Stimulated activated CD4-positive, alpha-beta T cell treated with anti-CD3 and anti-CD28 coated beads, Interleukin-12 subunit alpha, Interleukin-12 subunit beta, amount 100 ng/mL, for 24 hours (primary cell): ENCODE measurements around the gene RGS1.

ENCODE experiments used
- DNase-seq, 2 experiments: peaks; one replicate each; pipeline ENCODE4 v3.0.0-alpha.2; 2020; ENCODE audit warnings: low read depth in 2 of 2

RGS1 gene, protein sequence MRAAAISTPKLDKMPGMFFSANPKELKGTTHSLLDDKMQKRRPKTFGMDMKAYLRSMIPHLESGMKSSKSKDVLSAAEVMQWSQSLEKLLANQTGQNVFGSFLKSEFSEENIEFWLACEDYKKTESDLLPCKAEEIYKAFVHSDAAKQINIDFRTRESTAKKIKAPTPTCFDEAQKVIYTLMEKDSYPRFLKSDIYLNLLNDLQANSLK

GRCh38 chr1:192575499-192576189 lies at the start of gene RGS1:
RGS1 (plus strand) TSS chr1:192575773; CDS start chr1:192575793, 20 bp downstream.
- DNase-seq: no peak

GRCh38 chr1:192527111-192527795 lies 48.3 kb upstream of the RGS1 start:
- no peak for DNase-seq

DNA sequence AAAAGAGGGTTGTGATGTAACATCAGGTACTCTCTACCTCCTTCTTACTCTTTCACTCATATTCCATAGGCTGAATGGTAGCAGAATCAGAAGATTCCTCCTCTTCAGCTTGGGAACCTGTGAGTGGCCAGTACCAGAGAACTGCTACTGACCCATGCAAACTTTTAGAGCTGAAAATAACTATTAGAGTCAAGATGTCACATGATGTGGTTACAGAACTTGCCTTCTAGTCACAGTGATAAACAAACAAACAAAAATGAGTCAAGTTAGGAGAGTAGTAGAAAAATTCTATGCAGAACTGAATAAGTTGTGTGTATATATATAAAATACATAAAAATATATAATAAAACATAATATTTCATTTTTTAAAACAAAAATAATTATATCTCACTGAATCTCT lies 47.6 kb upstream of the RGS1 start:
- DNase-seq: no peak

- no peak for DNase-seq
These were observed 46.4 kb upstream of the RGS1 start for GRCh38 chr1:192529031-192529755.

DNA sequence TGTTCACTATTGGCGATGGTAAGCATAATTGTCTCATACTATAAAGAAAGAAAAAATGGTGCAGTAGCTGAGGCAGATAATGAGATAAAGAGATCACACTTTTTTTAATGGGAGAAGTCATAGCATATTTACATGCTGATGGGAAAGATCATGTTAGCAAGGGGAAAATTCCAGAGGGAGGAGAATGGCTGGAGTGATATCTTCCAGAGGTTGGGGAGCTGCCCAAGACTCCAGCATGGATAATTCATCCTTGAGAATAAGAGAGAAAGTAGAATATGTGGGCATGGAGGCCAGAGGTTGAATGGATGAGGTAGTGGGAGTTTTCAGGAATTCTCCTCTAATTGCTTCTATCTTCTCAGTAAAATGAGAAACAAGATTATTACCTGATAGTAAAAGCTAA lies 45.8 kb upstream of the RGS1 start:
- no peak for DNase-seq

DNA sequence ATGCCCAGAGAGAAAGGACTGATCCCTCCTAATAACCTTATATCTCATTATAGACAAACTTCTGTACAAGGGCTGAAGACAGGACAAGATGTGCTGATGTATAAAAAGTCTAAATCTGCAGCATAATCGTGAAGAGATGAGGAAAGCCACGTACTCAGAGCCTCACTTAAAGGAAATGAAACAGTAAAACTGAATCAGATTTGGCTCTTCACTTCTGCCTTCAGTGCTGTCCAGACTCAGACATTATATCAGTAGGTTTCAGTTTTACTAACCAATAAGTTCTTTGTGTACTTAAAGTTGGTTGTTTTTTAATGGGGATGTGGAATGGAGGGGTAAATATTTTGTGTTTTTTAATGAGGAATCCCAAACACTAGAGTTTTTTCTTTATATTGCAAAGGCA lies 45.3 kb upstream of the RGS1 start:
- DNase-seq: no peak

GRCh38 chr1:192531037-192531703 lies 44.4 kb upstream of the RGS1 start:
- DNase-seq: peak; percentile 19 to 21

DNA sequence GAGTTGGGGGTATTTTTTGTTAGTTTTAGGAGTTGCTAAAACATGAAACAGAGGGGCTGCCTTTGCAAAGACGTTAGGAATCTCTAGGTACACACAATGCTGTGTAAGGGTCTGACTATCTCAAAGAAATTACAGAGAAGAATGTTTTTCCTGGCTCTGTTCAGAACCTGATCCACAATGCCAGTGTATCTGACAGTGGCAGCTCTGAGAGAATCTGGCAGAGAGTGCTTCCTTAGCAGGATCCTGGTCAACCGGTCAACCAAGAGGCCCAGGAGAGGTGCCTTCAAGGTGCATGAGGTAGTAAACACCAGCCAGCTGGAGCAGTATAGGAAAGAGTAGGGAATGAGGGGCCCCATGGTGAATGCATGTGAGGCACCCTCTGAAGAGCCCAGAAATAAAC lies 40.9 kb upstream of the RGS1 start:
- DNase-seq: no peak

DNA sequence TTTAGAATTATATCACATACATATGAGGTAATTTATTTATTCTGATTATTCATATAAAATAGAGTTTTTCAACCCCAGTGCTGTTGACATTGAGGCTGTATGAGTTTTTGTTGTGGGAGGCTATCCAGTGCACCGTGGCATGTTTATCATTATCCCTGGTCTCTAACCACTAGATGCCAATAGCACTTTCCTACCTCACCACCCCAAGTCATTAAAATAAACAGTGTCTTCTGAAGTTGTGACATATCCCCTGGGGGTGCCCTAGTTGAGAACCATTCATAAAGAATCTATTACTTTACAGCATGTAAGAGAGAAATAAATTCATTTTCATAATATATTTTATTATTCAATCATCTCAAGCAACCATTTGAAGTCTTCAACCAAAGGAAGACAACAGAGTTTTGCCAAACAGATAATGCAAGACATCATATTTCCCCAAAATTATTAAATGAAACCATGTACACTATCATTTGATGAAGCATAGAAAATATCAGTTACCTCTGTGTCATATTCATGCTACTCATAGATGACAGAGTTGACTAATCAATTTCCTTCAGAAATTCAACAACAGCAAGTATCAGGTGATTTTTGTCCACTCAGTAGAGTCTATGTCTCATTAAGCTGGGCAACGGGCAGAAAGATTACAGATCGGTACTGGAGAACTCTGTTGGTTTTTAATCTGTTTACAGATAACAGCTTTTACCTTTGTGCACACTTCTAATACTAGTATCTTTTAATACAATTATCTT lies 39.5 kb upstream of the RGS1 start:
- no peak for DNase-seq

DNA sequence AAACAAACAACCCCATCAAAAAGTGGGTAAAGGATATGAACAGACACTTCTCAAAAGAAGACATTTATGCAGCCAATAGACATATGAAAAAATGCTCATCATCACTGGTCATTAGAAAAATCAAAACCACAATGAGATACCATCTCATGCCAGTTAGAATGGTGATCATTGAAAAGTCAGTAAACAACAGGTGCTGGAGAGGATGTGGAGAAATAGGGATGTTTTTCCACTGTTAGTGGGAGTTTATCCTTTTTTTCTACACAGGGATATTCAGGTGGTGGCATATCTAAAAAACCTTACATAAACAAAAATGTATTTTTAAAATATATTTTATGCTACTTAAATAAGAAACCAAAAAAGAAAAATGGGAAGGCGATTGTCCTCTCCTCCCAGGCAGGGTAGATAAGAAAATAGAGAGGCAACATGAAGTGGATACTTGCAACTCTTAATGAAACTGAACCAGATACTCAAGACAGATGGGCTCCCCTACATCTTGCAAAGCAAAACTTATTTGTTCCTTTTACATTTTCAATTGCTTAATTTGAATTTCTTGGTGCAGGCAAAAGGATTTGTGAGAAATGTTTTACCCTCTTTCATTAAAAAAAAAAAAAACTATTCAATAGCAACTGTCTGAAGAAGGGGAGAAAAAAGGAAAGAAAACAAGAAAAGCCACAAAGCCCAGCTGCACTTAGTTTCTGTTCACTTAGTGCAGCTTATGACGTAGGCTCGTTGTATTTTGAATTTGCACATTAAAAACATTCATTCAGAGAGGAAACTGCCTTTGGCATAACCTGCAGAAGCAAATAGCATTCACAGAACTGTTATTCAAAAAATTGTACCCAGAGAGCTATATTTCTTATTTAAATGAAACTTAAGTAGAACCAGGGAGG lies 36.9 kb upstream of the RGS1 start:
- no peak for DNase-seq

DNA sequence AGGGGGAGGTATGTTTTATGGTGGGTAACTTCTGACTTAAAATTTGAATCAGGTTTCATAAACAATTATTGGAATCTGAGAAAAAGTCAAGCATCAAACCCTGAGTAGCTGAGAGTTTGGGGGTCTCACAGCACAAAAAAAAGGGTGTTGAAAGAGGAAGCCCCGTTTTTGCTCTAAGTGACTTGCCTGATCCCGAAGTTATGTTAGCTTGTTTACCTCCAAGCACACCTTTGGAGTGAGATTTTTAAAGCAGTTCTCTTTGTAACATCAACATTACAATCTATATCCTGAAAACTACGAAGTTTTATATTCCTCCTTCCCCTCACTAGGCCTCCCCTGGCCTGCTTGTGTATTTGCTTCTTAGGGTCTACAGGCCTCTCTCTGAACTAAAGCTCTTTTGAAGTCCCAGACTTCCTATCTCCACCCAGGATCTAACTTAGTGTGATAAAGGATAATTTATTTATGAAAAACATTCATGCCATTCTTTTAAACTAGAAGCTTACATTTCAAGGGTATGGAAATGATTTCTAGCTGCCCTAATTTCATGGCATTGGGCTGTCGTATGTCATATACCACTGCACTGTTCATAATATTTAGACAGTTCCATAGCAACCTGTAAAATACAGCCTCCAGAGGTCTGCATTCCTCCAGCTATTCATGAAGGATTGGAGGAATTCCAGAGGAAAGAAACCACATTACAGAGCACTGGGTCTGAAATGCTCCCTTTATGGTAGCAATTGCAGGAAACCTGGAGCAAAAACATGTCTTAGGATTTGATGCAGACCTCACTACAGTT lies 36.1 kb upstream of the RGS1 start:
- no peak for DNase-seq

DNA sequence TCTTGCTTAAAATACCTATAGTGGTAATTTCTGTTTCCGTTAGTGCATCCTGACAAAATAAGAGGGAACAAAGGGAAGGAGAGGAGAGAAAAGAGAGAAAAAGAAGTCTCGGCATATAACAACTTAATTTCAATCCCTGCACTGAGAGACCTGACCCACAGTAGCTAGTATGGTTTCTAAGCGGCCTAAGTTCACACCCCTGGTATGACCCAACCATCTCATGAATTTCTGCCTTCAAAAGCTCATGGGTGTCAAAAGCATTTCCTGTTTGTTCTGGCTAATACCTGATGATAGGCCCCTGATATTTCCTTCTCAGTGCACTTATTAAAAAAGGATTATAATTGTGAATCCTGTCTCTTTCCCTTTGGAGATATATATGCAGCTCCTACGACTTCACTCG lies 32.1 kb upstream of the RGS1 start:
- no peak for DNase-seq

DNA sequence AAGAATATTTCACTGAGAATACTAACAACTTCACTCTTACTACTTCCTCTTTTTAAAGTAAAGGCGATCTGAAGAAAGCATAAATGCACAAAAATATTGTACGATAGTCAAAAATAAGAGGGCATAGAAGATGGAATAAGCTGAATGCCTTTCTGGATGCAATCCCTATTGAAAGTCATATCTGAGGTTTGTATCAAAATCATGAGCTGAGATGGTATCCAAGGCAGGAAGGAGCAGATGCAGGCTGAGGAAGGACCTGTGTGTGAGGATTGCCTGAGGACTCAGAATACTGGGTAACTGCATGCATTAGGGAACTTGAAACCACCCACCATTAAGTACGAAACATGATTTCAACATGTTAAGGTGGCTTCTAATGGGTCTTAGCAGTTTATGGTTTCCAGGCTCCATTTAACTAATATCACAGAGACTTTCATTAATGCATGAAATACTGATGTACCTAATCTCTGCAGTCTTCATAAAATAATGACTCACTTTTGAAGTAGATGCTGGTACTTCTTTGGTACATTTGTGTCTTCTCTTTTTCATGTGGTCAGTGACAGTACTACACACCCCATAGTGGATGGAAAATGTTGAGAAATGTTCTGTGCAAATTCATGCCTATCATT lies 29.6 kb upstream of the RGS1 start:
- no peak for DNase-seq

- DNase-seq: no peak
These were observed 28.9 kb upstream of the RGS1 start for GRCh38 chr1:192546596-192547190.

- DNase-seq: no peak
These were observed 28.1 kb upstream of the RGS1 start for GRCh38 chr1:192547501-192547900.

- no peak for DNase-seq
These were observed 25.6 kb upstream of the RGS1 start for GRCh38 chr1:192549937-192550336.

DNA sequence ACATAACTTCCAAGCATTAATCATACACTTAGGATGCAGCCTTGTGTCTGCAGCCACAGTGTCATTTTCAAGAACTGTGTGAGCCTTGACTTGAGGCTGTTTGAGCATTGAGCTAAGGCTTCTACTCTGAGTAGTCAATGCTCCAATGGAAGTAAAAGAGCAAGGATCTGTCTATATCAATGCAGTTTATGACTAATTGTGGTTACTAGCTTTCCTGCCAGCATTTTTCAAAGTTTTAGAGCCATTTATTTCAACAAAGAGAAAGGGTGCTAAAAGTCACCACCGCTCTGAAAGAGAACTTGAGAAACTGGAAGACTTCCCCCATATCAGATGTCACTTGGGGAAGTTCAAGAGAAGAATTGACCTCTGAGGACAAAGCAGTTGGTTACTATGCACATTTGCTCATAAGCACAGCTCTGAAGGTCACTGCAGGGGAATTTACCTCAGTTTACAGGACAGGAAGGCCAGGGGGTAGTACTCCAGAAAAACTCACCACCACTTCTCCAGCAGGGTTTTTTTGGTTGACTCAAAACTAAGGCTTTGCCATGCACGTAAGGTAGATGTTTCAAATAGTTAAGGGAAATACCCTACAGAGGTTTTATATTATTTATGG lies 24.5 kb upstream of the RGS1 start:
- no peak for DNase-seq

DNA sequence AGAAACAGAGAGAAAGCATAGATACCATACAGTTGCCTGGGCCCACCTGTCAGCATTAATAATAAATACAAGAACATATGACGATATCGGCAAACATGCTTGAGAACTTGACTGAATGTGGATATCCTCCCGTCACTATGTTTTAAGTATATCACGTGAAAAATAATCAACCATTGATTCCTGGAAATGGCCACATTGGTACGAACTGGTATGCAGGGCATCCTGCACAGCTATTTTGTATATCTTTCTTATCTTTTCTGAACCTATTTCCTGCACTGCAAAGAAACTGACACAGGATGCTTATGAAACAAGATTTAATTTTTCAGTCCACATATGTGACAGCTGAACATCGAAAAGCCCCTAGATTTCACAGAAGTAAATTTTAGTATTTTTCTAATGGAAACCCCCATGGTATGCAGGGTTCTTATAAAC lies 22.8 kb upstream of the RGS1 start:
- DNase-seq: no peak
